Endothelial cell of umbilical vein (primary cell): ENCODE data around the gene COLEC11. TPM values are rescaled to one million over a fixed set of nuclear protein-coding genes. Genes with fewer than 3 reads are reported as not detected.

Experiments
- BruUV-seq: library from RNA; stranded (reverse); fragments of 400-500 nt; replicated peaks from 2 replicates; lab custom pipeline; 2021; lab: Mats Ljungman, UMichigan
- CTCF ChIA-PET: fragments of 300-600, 350-600 bp; sonication (Branson Sonifier 250); formaldehyde crosslinking; loops from one replicate; lab custom pipeline; 2021; ENCODE audit warnings: antibody characterized with exemption, inconsistent platforms; lab: Charles Lee
- POLR2A ChIA-PET: fragments of 300-600, 350-600 bp; sonication (Branson Sonifier 250); formaldehyde crosslinking; loops from one replicate; lab custom pipeline; 2021; ENCODE audit warnings: antibody characterized with exemption, inconsistent platforms; lab: Charles Lee
- DNase-seq: peaks from one replicate; pipeline ENCODE4 v3.0.0-alpha.2; 2011; ENCODE audit warnings: low read depth, low spot score
- FAIRE-seq: peaks from 2 replicates; lab custom pipeline; 2011; peaks lifted over from hg19 to GRCh38; lab: Jason Lieb, UNC
- H2AFZ ChIP-seq: 2 replicates; pipeline ENCODE4 v1.6.0; 2012; ENCODE audit warnings: low read depth, low read length, control low read depth, inconsistent platforms
- H3K27ac ChIP-seq: 2 replicates; pipeline ENCODE4 v1.5.1; 2011; ENCODE audit warnings: low read depth, mild to moderate bottlenecking, control low read depth, low read length, moderate library complexity; ENCODE audit not compliant: insufficient read depth
- H3K27me3 ChIP-seq, 2 experiments: 2 replicates each; pipeline versions ENCODE4 v1.6.0 to v1.6.1; 2011; ENCODE audit warnings: low read length in 2 of 2, mixed read lengths in 1 of 2; ENCODE audit not compliant: control insufficient read depth in 2 of 2, insufficient read depth in 2 of 2
- H3K36me3 ChIP-seq, 2 experiments: 2 replicates in 1 of 2; 3 replicates in 1 of 2; pipeline ENCODE4 v1.5.1; 2011; ENCODE audit warnings: low read length in 2 of 2, mild to moderate bottlenecking in 1 of 2, moderate library complexity in 1 of 2; ENCODE audit not compliant: control insufficient read depth in 2 of 2, insufficient read depth in 2 of 2; ENCODE audit errors: extremely low read depth in 1 of 2
- H3K4me1 ChIP-seq: 3 replicates; pipeline ENCODE4 v1.5.1; 2011; ENCODE audit warnings: mild to moderate bottlenecking, low read length; ENCODE audit not compliant: control insufficient read depth, insufficient read depth; ENCODE audit errors: extremely low read depth
- H3K4me2 ChIP-seq: 2 replicates; pipeline ENCODE4 v1.6.1; 2011; ENCODE audit warnings: low read length, control low read depth, mixed read lengths; ENCODE audit not compliant: insufficient read depth
- H3K4me3 ChIP-seq, 3 experiments: fragments of 200-600 bp in 1 of 3; sonication (generic), shearing (Covaris generic) in 1 of 3; replicated peaks in 1 of 3; 2 replicates each; pipeline ENCODE4 v1.5.1; 2011 to 2016; ENCODE audit warnings: control low read depth in 3 of 3, low read length in 3 of 3, mild to moderate bottlenecking in 2 of 3, inconsistent platforms in 1 of 3, low read depth in 1 of 3, moderate library complexity in 1 of 3; ENCODE audit not compliant: insufficient read depth in 1 of 3
- H3K79me2 ChIP-seq: 2 replicates; pipeline ENCODE4 v1.6.0; 2012; ENCODE audit warnings: low read length, inconsistent platforms; ENCODE audit not compliant: control insufficient read depth, insufficient read depth
- H3K9ac ChIP-seq: replicated peaks from 2 replicates; pipeline ENCODE3; 2011; ENCODE audit warnings: low read length, control low read depth; ENCODE audit not compliant: insufficient read depth; ENCODE audit errors: extremely low read depth
- H3K9me1 ChIP-seq: replicated peaks from 3 replicates; pipeline ENCODE4 v1.6.0; 2011; ENCODE audit warnings: mild to moderate bottlenecking, low read length; ENCODE audit not compliant: control insufficient read depth, insufficient read depth; ENCODE audit errors: extremely low read depth
- H3K9me3 ChIP-seq: replicated peaks from 2 replicates; pipeline ENCODE4 v1.5.1; 2012; ENCODE audit warnings: low read length, inconsistent platforms; ENCODE audit not compliant: control insufficient read depth, insufficient read depth
- H4K20me1 ChIP-seq: replicated peaks from 2 replicates; pipeline ENCODE3; 2011; ENCODE audit warnings: mild to moderate bottlenecking, low read length; ENCODE audit not compliant: control insufficient read depth, insufficient read depth; ENCODE audit errors: extremely low read depth
- CTCF ChIP-seq, 2 donors: IDR thresholded peaks; 1 replicate in 1 of 2; 2 replicates in 1 of 2; pipeline ENCODE4 v1.5.1; 2011; ENCODE audit warnings: low read length in 2 of 2, mild to moderate bottlenecking in 2 of 2, moderate library complexity in 2 of 2, control low read depth in 1 of 2, inconsistent platforms in 1 of 2, low read depth in 1 of 2; ENCODE audit not compliant: insufficient read depth in 1 of 2; ENCODE audit errors: extremely low read depth in 1 of 2
- EZH2 ChIP-seq: IDR thresholded peaks from 2 replicates; pipeline ENCODE4 v1.6.1; 2012; ENCODE audit warnings: borderline replicate concordance, low read depth, mild to moderate bottlenecking, moderate library complexity, low read length, inconsistent platforms; ENCODE audit not compliant: severe bottlenecking
- FOS ChIP-seq: IDR thresholded peaks from 2 replicates; pipeline ENCODE4 v1.6.1; 2011; ENCODE audit warnings: mild to moderate bottlenecking, low read length, moderate library complexity, borderline replicate concordance; ENCODE audit not compliant: insufficient read depth
- GATA2 ChIP-seq: IDR thresholded peaks from 2 replicates; pipeline ENCODE4 v1.7.0; 2011; ENCODE audit warnings: low read depth, mild to moderate bottlenecking, moderate library complexity, mixed read lengths, low read length; ENCODE audit not compliant: insufficient read length, insufficient read depth
- JUN ChIP-seq: IDR thresholded peaks from 2 replicates; pipeline ENCODE4 v1.6.1; 2011; ENCODE audit warnings: borderline replicate concordance, low read depth; ENCODE audit not compliant: insufficient read length, insufficient read depth
- MAX ChIP-seq: IDR thresholded peaks from 2 replicates; pipeline ENCODE4 v1.6.1; 2011; ENCODE audit not compliant: insufficient read depth, insufficient read length
- MYC ChIP-seq: IDR thresholded peaks from one replicate; pipeline ENCODE4 v1.6.1; 2011; ENCODE audit warnings: mild to moderate bottlenecking, low read depth, low read length
- POLR2A ChIP-seq: IDR thresholded peaks from 2 replicates; pipeline ENCODE4 v1.6.1; 2012; ENCODE audit warnings: low read depth, mild to moderate bottlenecking, control low read depth, low read length
- POLR2AphosphoS5 ChIP-seq: IDR thresholded peaks from 2 replicates; pipeline ENCODE4 v1.6.1; 2012; ENCODE audit warnings: low read depth, mild to moderate bottlenecking, control low read depth, low read length, moderate library complexity; ENCODE audit not compliant: insufficient read depth
- dilution Hi-C: fragments of 300-500 bp; cut with MboI; formaldehyde crosslinking; loops from one replicate; pipeline ENCODE4 v1.15.0; 2019; ENCODE audit warnings: low sequenced_read_pairs; ENCODE audit not compliant: extremely low pct_ligation_motif_present
- intact Hi-C: fragments of 100-400 bp; cut with micrococcal nuclease; formaldehyde crosslinking; loops from one replicate; pipeline ENCODE4 v1.10.0; 2022
- polyA plus RNA-seq, 4 experiments: library from polyadenylated mRNA; depleted of rRNA in 3 of 4; stranded (reverse) in 3 of 4; unstranded in 1 of 4; fragments of >200 nt; gene quantifications; 2 replicates each; pipeline versions ENCODE4 v1.2.1 to v1.2.3, GENCODE V29; 2011 to 2012; ENCODE audit warnings: missing spikeins in 1 of 4
- total RNA-seq: library from RNA; stranded (reverse); gene quantifications from 2 replicates; pipeline ENCODE4 v1.2.3, GENCODE V29; 2021

Gene COLEC11
- total and polyA plus RNA-seq, 2 donors (not counting 3 experiments of a cell fraction or from before 2014, with no cell fraction given) = 0.15 TPM; not detected in 1

- CTCF ChIA-PET = no interaction called here
- H3K4me3 ChIP-seq = no peak overlapping the region
- TF ChIP-seq MAX (no peak), MYC (no peak), JUN (no peak), CTCF (IDR thresholded peaks at IDR 0.05; ENCODE audit: extremely low read depth in 1 of 2, insufficient read depth in 1 of 2, low read depth in 1 of 2, low read length in 2 of 2) (no peak), POLR2A (no peak), EZH2 (no peak), POLR2AphosphoS5 (no peak), FOS (no peak), GATA2 (no peak)
- BruUV-seq = no TSS peak
- H3K9me3 ChIP-seq = no peaks in the 10 kb centered on the region
- H3K36me3 ChIP-seq = no peaks in the 10 kb centered on the region
- dilution Hi-C loops (no loop called here), intact Hi-C loops (no loop called here)
- DNase-seq (no peak), FAIRE-seq (no peak)
- no peak overlapping the region for H2AFZ ChIP-seq
- H3K9me1 ChIP-seq = no peaks in the 10 kb centered on the region
- H3K27me3 ChIP-seq = no peaks in the 10 kb centered on the region
- H3K4me2 ChIP-seq = no peak overlapping the region
- no peaks in the 10 kb centered on the region for H4K20me1 ChIP-seq
- H3K79me2 ChIP-seq = no peaks in the 10 kb centered on the region
- no peak overlapping the region for H3K9ac ChIP-seq
- POLR2A ChIA-PET = no interaction called here
- no peak overlapping the region for H3K27ac ChIP-seq
- H3K4me1 ChIP-seq = no peaks in the 10 kb centered on the region
These were observed 7.8 kb downstream of the COLEC11 start for GRCh38 chr2:3602553-3603339.
